ENCODE data around the gene LTF.

The LTF gene

DNA sequence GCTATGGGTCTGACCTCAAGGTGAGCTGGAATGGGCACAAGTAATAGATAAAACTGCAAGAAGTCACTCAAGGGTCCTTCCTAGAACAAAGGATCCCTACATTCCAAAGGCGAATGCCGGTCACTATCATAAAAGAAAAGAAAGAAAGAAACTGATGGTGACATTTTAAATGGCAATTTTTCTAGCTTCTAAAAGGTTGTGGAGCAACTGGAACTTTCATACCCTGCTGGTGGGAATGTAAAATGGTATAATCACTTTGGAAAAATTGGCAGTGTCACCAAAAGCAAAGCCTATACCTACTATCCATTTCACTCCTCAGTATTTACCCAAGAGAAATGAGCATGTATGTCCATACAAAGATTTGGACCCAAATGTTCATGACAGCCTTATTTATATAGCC, 53.4 kb downstream of the LTF start:
- H3K79me2 ChIP-seq (ENCODE audit: low read length): no peaks in the 10 kb centered on the region
- no peaks in the 10 kb centered on the region for H3K27me3 ChIP-seq (replicated peaks; ENCODE audit: insufficient read depth, low read length)
- no peak overlapping the region for H3K4me2 ChIP-seq (ENCODE audit: low read depth, low read length)
- no peak for DNase-seq
- no peaks in the 10 kb centered on the region for H3K36me3 ChIP-seq (replicated peaks; ENCODE audit: insufficient read depth, low read length)
- no peak for TF ChIP-seq EZH2 (optimal IDR thresholded peaks at IDR 0.05; ENCODE audit: low read depth, low read length)
- TF ChIP-seq, protein P1, sequence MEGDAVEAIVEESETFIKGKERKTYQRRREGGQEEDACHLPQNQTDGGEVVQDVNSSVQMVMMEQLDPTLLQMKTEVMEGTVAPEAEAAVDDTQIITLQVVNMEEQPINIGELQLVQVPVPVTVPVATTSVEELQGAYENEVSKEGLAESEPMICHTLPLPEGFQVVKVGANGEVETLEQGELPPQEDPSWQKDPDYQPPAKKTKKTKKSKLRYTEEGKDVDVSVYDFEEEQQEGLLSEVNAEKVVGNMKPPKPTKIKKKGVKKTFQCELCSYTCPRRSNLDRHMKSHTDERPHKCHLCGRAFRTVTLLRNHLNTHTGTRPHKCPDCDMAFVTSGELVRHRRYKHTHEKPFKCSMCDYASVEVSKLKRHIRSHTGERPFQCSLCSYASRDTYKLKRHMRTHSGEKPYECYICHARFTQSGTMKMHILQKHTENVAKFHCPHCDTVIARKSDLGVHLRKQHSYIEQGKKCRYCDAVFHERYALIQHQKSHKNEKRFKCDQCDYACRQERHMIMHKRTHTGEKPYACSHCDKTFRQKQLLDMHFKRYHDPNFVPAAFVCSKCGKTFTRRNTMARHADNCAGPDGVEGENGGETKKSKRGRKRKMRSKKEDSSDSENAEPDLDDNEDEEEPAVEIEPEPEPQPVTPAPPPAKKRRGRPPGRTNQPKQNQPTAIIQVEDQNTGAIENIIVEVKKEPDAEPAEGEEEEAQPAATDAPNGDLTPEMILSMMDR (IDR thresholded peaks at IDR 0.05; ENCODE audit: low read length): no peak
- TF ChIP-seq EZH2phosphoT487 (IDR thresholded peaks at IDR 0.05; ENCODE audit: low read length): no peak
- no peaks in the 10 kb centered on the region for H3K9me2 ChIP-seq (replicated peaks; ENCODE audit: insufficient read depth, low read length)
- H3K9ac ChIP-seq (ENCODE audit: low read length): no peak overlapping the region
- no peaks in the 10 kb centered on the region for H3K9me3 ChIP-seq (replicated peaks; ENCODE audit: insufficient read depth, low read length)
- H2AFZ ChIP-seq (ENCODE audit: low read length): no peak overlapping the region
- no peaks in the 10 kb centered on the region for H4K20me1 ChIP-seq (ENCODE audit: insufficient read depth, low read length)
- H3F3A ChIP-seq (ENCODE audit: insufficient read depth, low read length): peaks cover 16% of the 10 kb centered on the region
- H3K27ac ChIP-seq (ENCODE audit: low read length): no peak overlapping the region
- peaks cover 46% of the 10 kb centered on the region for H3K4me1 ChIP-seq (ENCODE audit: low read length)
- no peak overlapping the region for H3K4me3 ChIP-seq (ENCODE audit: low read length)

DNA sequence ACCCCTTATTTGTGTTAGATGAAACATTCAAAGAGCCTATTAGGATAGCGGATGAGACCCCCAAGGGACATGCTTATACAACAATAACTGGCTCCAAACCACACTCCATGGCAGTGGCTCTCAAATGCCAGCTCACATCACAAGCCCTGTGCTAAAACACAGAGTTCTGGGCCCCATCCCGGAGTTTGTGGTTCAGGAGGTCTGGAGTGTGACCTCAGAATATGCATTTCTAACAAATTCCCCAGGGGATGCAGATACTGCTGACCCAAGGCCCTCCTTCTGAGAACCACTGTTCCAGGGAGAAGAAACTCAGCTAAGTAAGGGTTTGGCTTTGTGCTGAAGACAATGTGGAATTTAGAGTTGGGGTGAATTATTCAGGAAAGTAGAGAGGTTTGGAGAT, 54.0 kb downstream of the LTF start:
- Histone ChIP-seq H3F3A (ENCODE audit: insufficient read depth, low read length) (peaks cover 10% of the 10 kb centered on the region), H3K27me3 (replicated peaks; ENCODE audit: insufficient read depth, low read length) (no peaks in the 10 kb centered on the region), H3K9me2 (replicated peaks; ENCODE audit: insufficient read depth, low read length) (no peaks in the 10 kb centered on the region), H4K20me1 (ENCODE audit: insufficient read depth, low read length) (no peaks in the 10 kb centered on the region), H3K4me3 (ENCODE audit: low read length) (no peak overlapping the region), H3K27ac (ENCODE audit: low read length) (no peak overlapping the region), H3K36me3 (replicated peaks; ENCODE audit: insufficient read depth, low read length) (no peaks in the 10 kb centered on the region), H3K9ac (ENCODE audit: low read length) (no peak overlapping the region), H3K9me3 (replicated peaks; ENCODE audit: insufficient read depth, low read length) (no peaks in the 10 kb centered on the region), H3K79me2 (ENCODE audit: low read length) (no peaks in the 10 kb centered on the region), H3K4me2 (ENCODE audit: low read depth, low read length) (no peak overlapping the region), H2AFZ (ENCODE audit: low read length) (no peak overlapping the region), H3K4me1 (ENCODE audit: low read length) (peaks cover 42% of the 10 kb centered on the region)
- TF ChIP-seq EZH2 (optimal IDR thresholded peaks at IDR 0.05; ENCODE audit: low read depth, low read length) (no peak), EZH2phosphoT487 (IDR thresholded peaks at IDR 0.05; ENCODE audit: low read length) (no peak)
- TF ChIP-seq, protein P1 (IDR thresholded peaks at IDR 0.05; ENCODE audit: low read length): no peak
- DNase-seq: no peak

DNA sequence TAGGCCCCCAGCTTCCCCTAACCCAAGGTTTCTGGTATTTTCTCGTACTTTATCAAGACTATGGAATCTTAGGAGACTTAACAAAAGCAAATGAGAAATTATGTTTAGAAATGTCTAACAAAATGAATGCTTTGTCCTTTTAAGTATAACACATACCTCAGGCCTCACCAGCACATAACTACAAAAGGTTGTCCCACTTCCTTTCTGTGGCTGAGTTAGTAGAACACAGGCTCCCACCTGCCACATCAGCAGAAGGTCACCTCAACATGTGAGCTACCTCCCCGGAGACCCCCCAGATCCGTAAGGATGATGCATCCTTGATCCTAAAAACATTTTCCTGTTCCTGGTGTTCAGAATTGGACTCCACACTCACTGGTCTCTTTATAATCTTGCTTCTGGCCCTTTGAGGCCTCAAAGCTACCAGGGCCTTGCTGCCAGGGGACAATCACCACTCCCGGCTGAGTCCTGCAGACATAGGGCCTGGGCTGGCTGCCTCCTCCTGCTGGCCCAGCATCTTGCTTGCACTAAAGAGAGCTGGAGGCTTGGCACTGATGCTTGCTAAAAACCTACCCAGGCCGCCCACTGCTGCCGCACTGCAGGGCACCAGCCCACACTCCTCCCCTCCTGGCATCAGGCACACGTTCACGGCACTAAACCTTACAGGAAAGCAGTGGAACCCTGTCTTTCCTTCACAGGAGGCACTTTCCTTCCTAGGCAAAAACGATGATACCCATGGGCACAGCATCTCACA, 54.8 kb downstream of the LTF start:
- no peaks in the 10 kb centered on the region for H3K27me3 ChIP-seq (replicated peaks; ENCODE audit: insufficient read depth, low read length)
- H3K36me3 ChIP-seq (replicated peaks; ENCODE audit: insufficient read depth, low read length): no peaks in the 10 kb centered on the region
- H3F3A ChIP-seq (ENCODE audit: insufficient read depth, low read length): peaks cover 3% of the 10 kb centered on the region; the same call in 1 of the 2 replicates
- no peaks in the 10 kb centered on the region for H3K9me3 ChIP-seq (replicated peaks; ENCODE audit: insufficient read depth, low read length)
- H3K9me2 ChIP-seq (replicated peaks; ENCODE audit: insufficient read depth, low read length): no peaks in the 10 kb centered on the region
- H3K4me3 ChIP-seq (ENCODE audit: low read length): no peak overlapping the region
- H3K27ac ChIP-seq (ENCODE audit: low read length): no peak overlapping the region
- H3K4me2 ChIP-seq (ENCODE audit: low read depth, low read length): no peak overlapping the region
- no peak for TF ChIP-seq EZH2 (optimal IDR thresholded peaks at IDR 0.05; ENCODE audit: low read depth, low read length)
- H3K79me2 ChIP-seq (ENCODE audit: low read length): no peaks in the 10 kb centered on the region
- DNase-seq: no peak
- no peak overlapping the region for H2AFZ ChIP-seq (ENCODE audit: low read length)
- H3K9ac ChIP-seq (ENCODE audit: low read length): no peak overlapping the region
- peaks cover 34% of the 10 kb centered on the region for H3K4me1 ChIP-seq (ENCODE audit: low read length)
- H4K20me1 ChIP-seq (ENCODE audit: insufficient read depth, low read length): no peaks in the 10 kb centered on the region

DNA sequence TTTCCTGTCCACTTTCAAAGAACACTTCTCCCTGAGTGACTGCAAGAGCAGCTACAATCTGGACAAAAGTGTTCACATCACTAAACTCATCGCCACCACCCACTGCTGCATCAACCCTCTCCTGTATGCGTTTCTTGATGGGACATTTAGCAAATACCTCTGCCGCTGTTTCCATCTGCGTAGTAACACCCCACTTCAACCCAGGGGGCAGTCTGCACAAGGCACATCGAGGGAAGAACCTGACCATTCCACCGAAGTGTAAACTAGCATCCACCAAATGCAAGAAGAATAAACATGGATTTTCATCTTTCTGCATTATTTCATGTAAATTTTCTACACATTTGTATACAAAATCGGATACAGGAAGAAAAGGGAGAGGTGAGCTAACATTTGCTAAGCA, 55.9 kb downstream of the LTF start:
- H3K4me2 ChIP-seq (ENCODE audit: low read depth, low read length): no peak overlapping the region
- no peaks in the 10 kb centered on the region for H3K27me3 ChIP-seq (replicated peaks; ENCODE audit: insufficient read depth, low read length)
- no peaks in the 10 kb centered on the region for H3K79me2 ChIP-seq (ENCODE audit: low read length)
- H3F3A ChIP-seq (ENCODE audit: insufficient read depth, low read length): no peaks in the 10 kb centered on the region
- H3K9ac ChIP-seq (ENCODE audit: low read length): no peak overlapping the region
- H3K36me3 ChIP-seq (replicated peaks; ENCODE audit: insufficient read depth, low read length): no peaks in the 10 kb centered on the region
- H2AFZ ChIP-seq (ENCODE audit: low read length): no peak overlapping the region
- DNase-seq: no peak
- no peak overlapping the region for H3K4me3 ChIP-seq (ENCODE audit: low read length)
- no peaks in the 10 kb centered on the region for H3K9me2 ChIP-seq (replicated peaks; ENCODE audit: insufficient read depth, low read length)
- no peaks in the 10 kb centered on the region for H3K9me3 ChIP-seq (replicated peaks; ENCODE audit: insufficient read depth, low read length)
- TF ChIP-seq, protein P1 (IDR thresholded peaks at IDR 0.05; ENCODE audit: low read length): no peak
- no peak for TF ChIP-seq EZH2phosphoT487 (IDR thresholded peaks at IDR 0.05; ENCODE audit: low read length)
- no peak for TF ChIP-seq EZH2 (optimal IDR thresholded peaks at IDR 0.05; ENCODE audit: low read depth, low read length)
- peaks cover 32% of the 10 kb centered on the region for H3K4me1 ChIP-seq (ENCODE audit: low read length)
- no peaks in the 10 kb centered on the region for H4K20me1 ChIP-seq (ENCODE audit: insufficient read depth, low read length)
- H3K27ac ChIP-seq (ENCODE audit: low read length): no peak overlapping the region
